Mesodermal cell (in vitro differentiated cells): Measurements from ENCODE around the gene EIF2AK2.

ENCODE experiments used
- H3K27ac ChIP-seq: 2 replicates; pipeline ENCODE4 v1.7.0; 2013; ENCODE audit warnings: mild to moderate bottlenecking, low read depth, low read length, moderate library complexity; ENCODE audit not compliant: severe bottlenecking
- H3K36me3 ChIP-seq: 2 replicates; pipeline ENCODE4 v1.7.1; 2013; ENCODE audit warnings: mild to moderate bottlenecking, low read length, moderate library complexity; ENCODE audit not compliant: control insufficient read depth, insufficient read depth
- H3K4me1 ChIP-seq: one replicate; pipeline ENCODE4 v1.7.1; 2013; ENCODE audit warnings: mild to moderate bottlenecking, low read length; ENCODE audit not compliant: insufficient read depth, control insufficient read depth, poor library complexity, severe bottlenecking
- H3K4me3 ChIP-seq: 2 replicates; pipeline ENCODE4 v1.7.0; 2013; ENCODE audit warnings: low read length, control low read depth, mild to moderate bottlenecking; ENCODE audit not compliant: insufficient read depth, poor library complexity, severe bottlenecking; ENCODE audit errors: extremely low read depth
- H3K9me3 ChIP-seq: 2 replicates; pipeline ENCODE4 v1.7.1; 2013; ENCODE audit warnings: mild to moderate bottlenecking, low read length, moderate library complexity; ENCODE audit not compliant: control insufficient read depth
- WGBS, 2 experiments: methylation state at CpG; one replicate each; pipeline ENCODE4 v1.1.5; 2013; ENCODE audit warnings: missing lambda C conversion rate in 2 of 2; ENCODE audit not compliant: insufficient coverage in 2 of 2; 5-methylcytosine and 5-hydroxymethylcytosine counted together

EIF2AK2 gene

GRCh38 chr2:37100054-37100453 is 56.7 kb downstream of the EIF2AK2 start:
- Histone ChIP-seq H3K9me3 (no peaks in the 10 kb centered on the region), H3K4me3 (no peak overlapping the region), H3K4me1 (peaks cover 3% of the 10 kb centered on the region), H3K36me3 (peaks cover 26% of the 10 kb centered on the region), H3K27ac (no peak overlapping the region)
- WGBS, 2 experiments, result 79 to 88% methylated on average over 1 of the region's 1 CpG

GRCh38 chr2:37098416-37099118 is 58.2 kb downstream of the EIF2AK2 start:
- H3K4me3 ChIP-seq, result no peak overlapping the region
- H3K36me3 ChIP-seq, result peaks cover 40% of the 10 kb centered on the region
- H3K4me1 ChIP-seq, result no peaks in the 10 kb centered on the region
- WGBS, 2 experiments, result 88 to 90% methylated on average over 3 of the region's 4 CpGs
- no peaks in the 10 kb centered on the region for H3K9me3 ChIP-seq
- no peak overlapping the region for H3K27ac ChIP-seq

- Histone ChIP-seq H3K27ac (no peak overlapping the region), H3K4me1 (no peaks in the 10 kb centered on the region), H3K9me3 (no peaks in the 10 kb centered on the region), H3K36me3 (peaks cover 52% of the 10 kb centered on the region), H3K4me3 (no peak overlapping the region)
- WGBS, 2 experiments, result 100% methylated on average over 1 of the region's 1 CpG
Observed at GRCh38 chr2:37096568-37096967, 60.2 kb downstream of the EIF2AK2 start.

GRCh38 chr2:37091873-37092272 is 64.9 kb downstream of the EIF2AK2 start:
- WGBS, 2 experiments, result 93 to 100% methylated on average over 2 to 3 of the region's 5 CpGs
- Histone ChIP-seq H3K9me3 (no peaks in the 10 kb centered on the region), H3K4me3 (no peak overlapping the region), H3K36me3 (peaks cover 63% of the 10 kb centered on the region), H3K27ac (no peak overlapping the region), H3K4me1 (no peaks in the 10 kb centered on the region)

- Histone ChIP-seq H3K9me3 (no peaks in the 10 kb centered on the region), H3K36me3 (peaks cover 50% of the 10 kb centered on the region), H3K4me1 (no peaks in the 10 kb centered on the region), H3K27ac (no peak overlapping the region), H3K4me3 (no peak overlapping the region)
- 83 to 90% methylated on average over 2 to 3 of the region's 4 CpGs for WGBS, 2 experiments
Observed at GRCh38 chr2:37090019-37090477, 66.7 kb downstream of the EIF2AK2 start.

- H3K36me3 ChIP-seq, result peaks cover 28% of the 10 kb centered on the region
- H3K9me3 ChIP-seq, result no peaks in the 10 kb centered on the region
- H3K4me1 ChIP-seq, result no peaks in the 10 kb centered on the region
- no peak overlapping the region for H3K4me3 ChIP-seq
- 80 to 100% methylated on average over 1 of the region's 1 CpG for WGBS, 2 experiments
- H3K27ac ChIP-seq, result no peak overlapping the region
Observed at GRCh38 chr2:37085731-37086147, 71.0 kb downstream of the EIF2AK2 start.

GRCh38 chr2:37084797-37085196 is 72.0 kb downstream of the EIF2AK2 start:
- H3K27ac ChIP-seq, result no peak overlapping the region
- no peaks in the 10 kb centered on the region for H3K4me1 ChIP-seq
- no peaks in the 10 kb centered on the region for H3K9me3 ChIP-seq
- H3K4me3 ChIP-seq, result peak overlapping the region; percentile 88
- H3K36me3 ChIP-seq, result peaks cover 22% of the 10 kb centered on the region
- WGBS, 2 experiments, result 7% methylated on average over 5 to 8 of the region's 10 CpGs

GRCh38 chr2:37083873-37084794 is 72.6 kb downstream of the EIF2AK2 start, which contains the start of the genes GPATCH11 and HEATR5B:
TSS of gene GPATCH11 (plus strand) at chr2:37084518. CDS start at chr2:37088382, 3,864 bp downstream.
TSS of gene HEATR5B (minus strand) at chr2:37084372. CDS start at chr2:37083414, 958 bp downstream.
- Histone ChIP-seq H3K4me3 (peak within 1 kb of the TSS; percentile 88), H3K36me3 (peaks cover 16% of the 10 kb centered on the region), H3K9me3 (no peaks in the 10 kb centered on the region), H3K27ac (peak within 1 kb of the TSS; percentile 31), H3K4me1 (no peaks in the 10 kb centered on the region)
- WGBS, 2 experiments, result 0% methylated on average over 51 to 57 of the region's 74 CpGs

GRCh38 chr2:37080689-37081088 is 76.1 kb downstream of the EIF2AK2 start:
- no CpG with 5 or more reads among the region's 3 CpGs for WGBS, 2 experiments
- no peaks in the 10 kb centered on the region for H3K9me3 ChIP-seq
- H3K36me3 ChIP-seq, result peaks cover 30% of the 10 kb centered on the region
- no peak overlapping the region for H3K4me3 ChIP-seq
- no peak overlapping the region for H3K27ac ChIP-seq
- no peaks in the 10 kb centered on the region for H3K4me1 ChIP-seq

GRCh38 chr2:37080266-37080665 is 76.5 kb downstream of the EIF2AK2 start:
- WGBS, 2 experiments, result 100% methylated on average over 1 of the region's 2 CpGs

More at GRCh38 chr2:37080266-37080665, 76.5 kb downstream of the EIF2AK2 start:
- H3K4me3 ChIP-seq, result no peak overlapping the region
- no peak overlapping the region for H3K27ac ChIP-seq
- no peaks in the 10 kb centered on the region for H3K9me3 ChIP-seq
- H3K36me3 ChIP-seq, result peaks cover 33% of the 10 kb centered on the region
- H3K4me1 ChIP-seq, result no peaks in the 10 kb centered on the region
